GM18873 (cell line): ENCODE results near the gene SWSAP1.
"Not testable (repeated sequence)": the region's sequence is repeated elsewhere in the genome, so short reads cannot be mapped to it uniquely, and the experiment has no call there.

ENCODE experiments used
- ATAC-seq: cut with Tn5 transposase; IDR thresholded peaks from one replicate; pipeline ENCODE4 v1.9.1; 2021; ENCODE audit warnings: mild to moderate bottlenecking, moderate library complexity, moderate number of reproducible peaks; ENCODE audit not compliant: unreplicated experiment, low FRiP score

The SWSAP1 gene

DNA sequence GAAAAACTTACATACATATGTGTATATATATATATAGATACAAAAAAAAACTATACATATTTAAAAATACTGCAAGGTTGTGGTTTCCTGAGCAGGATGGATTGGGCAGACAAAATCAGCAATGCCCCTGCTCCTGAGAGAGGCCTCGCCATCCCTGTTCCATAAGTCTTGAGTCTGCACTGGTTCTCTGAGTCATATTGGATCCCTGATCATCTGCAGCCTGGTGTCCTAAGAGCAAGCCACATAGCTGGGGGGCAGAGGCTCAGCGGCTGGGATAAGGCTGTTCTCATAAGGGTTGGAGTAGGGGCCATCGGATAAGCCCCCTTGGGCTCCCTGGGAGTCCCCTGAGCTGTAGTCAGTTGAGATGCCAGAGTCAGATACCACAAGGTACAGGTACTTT is 3.3 kb downstream of the SWSAP1 start:
- no peak for ATAC-seq

DNA sequence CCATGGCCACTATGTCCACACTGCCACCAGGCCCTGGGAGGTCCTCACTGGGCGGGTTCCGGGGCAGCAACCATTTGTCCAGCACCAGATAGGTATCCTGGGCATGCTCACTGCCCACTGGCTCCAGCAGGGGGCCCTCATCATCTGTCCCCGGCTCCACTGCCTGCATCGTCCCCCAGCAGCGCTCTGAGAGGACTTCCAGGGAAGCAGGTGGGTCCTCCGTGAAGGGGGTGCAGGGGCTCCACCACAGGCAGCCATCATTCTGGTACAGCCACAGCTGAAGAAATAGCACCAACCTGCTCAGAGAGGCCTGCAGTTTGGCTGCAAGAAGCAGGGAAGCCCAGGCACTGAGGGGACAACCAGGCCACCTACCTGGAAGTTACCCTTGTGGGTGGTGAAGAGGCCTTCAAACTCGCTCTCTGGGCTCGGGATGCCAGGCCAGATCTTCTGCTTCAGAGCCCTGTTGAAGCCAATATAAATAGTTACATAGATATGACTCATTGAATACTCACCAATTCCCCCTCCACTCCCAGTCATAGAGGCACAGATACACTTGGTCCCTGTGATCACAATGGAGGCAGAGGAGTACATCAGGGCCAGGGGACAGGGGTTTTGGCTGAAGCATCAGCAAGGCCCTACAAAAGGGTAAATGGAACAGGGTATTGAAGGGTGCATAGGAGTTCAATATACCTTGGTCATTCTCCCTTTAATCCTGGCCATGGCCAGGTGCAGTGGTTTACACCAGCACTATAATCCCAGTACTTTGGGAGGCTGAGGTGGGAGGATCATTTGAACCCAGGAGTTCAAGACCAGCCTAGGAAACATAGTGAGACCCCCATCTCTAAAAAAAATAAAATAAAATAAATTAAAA is 4.1 kb downstream of the SWSAP1 start:
- ATAC-seq: no peak

DNA sequence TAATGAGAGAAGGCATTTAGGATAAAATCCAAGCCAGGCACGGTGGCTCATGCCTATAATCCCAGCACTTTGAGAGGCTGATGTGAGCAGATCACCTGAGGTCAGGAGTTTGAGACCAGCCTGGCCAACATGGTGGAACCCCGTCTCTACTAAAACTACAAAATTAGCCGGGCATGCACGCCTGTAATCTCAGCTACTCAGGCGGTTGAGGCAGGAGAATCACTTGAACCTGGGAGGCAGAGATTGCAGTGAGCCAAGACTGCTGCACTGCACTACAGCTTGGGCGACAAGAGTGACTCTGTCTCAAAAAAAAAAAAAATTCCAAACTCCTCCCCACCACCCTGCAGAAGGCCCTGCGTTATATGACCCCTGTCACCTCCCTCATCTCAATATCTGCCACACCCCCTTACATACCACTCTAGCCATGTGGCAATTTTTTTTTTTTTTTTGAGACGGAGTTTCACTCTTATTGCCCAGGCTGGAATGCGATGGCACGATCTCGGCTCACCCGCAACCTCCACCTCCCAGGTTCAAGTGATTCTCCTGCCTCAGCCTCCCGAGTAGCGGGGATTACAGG is 4.9 kb downstream of the SWSAP1 start:
- not testable (repeated sequence) for ATAC-seq

DNA sequence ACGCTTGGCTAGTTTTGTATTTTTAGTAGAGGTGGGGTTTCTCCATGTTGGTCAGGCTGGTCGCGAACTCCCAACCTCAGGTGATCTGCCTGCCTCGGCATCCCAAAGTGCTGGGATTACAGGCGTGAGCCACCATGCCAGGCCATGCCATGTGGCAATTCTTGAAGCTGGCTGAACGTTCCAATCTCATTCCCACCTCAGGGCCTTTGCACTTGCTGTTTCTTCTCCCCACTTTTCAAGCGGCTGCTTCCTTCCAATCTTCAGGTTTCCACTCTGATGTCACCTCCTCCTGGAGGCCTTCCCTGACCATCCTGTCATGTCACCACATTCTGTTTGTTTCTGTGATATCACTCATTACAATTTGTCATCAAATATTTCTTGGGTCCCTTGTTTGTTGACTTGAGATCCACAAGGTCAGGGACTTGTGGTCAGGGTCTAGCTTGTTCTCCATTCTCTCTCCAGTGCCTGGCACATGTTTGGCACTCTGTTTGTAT is 5.4 kb downstream of the SWSAP1 start:
- ATAC-seq: no peak

DNA sequence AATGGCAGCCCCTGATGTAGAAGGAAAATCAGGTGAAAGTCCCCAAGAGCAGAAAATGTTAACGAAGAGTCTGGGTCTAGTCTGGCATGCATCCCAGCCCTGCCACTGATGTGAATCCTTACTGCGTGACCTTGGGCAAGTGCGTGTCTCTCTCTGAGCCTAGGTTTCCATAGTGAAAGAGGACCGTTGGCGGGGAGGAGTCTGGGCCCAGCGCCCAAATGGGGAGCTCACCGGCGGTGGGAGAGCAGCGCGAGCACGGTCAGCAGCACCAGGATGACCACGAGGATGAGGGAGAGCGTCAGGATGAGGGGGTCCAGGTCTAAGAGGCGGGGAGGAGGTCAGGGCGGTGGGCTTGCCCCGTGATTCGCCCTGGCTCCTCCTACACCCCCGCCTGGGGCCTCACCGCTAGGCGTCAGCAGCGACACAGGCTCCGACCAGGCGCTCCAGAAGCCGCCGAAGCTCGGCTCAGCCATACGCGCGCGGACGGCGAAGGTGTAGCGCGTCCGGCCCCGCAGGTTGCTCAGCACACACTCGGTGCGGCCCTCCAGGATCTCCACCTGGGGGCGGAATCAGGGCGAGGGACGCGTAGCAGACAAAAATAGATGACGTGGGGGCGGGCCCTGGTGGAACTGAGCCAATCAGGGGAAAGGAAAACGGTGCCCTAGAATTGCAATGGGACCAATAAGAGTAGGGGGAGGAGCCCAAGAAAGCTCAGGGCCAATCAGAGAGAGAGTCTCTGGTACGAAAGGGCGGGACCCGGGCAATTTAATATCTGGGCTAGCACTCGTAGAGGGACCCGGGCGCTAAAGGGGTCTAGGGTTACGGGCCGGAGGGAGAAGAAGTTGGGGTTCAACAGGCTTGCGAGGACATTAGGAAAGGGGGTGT is 6.4 kb downstream of the SWSAP1 start:
- peak; percentile 79 for ATAC-seq

DNA sequence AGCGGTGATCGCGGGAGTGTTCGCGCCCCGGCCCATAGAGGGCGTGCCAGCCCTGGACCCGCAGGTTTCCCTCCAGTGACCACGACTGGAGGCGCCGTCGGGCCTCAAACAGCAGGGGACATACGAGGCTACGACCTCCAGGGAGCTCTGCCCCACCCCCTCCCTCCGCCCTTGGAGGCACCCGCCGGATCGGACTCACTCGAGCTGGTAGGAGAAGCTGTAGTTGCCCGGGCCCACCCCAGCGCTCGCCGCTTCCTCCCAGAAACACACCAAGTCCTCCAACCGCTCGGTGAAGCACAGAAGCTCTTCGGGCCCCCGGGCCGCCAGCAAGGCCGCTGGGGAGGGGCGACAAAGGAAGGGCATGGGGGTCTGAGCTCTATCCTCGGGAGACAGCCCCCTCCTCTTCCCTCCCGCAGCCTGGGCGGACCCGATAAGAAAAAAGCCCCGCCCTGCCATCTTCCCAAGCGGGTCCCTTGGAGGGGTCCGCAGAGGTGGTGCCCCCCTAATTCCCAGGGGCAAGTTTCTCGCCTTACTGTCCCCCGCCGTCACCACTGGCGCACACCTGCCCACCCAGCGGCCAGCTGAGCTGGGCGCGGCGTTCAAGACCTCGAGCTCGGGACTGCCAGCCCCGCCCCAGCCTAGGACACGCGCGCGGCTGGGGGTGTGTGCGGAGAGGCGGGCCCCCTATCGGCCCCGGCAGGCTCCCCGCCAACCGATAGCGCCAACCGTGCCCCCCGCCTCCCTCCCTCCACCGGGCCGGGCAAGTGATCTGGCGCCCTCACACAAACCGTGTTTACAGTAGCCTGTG is 8.6 kb downstream of the SWSAP1 start:
- no peak for ATAC-seq

DNA sequence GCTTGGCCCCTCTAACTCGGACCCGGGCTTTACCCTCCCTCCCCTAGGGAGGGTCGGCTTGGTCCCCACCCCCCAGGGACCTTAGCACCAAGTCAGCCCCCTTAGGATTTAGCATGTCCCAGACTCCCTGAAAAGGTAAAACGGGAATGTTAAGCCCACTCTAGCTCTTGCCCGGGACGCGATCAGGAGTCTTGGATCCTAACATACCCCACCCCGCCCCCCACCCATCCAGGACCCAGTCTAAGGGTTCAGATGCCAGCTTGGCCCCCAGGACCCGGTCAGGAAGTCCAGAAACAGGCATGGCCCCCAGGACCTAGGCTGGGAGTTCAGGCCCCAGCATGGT is 9.2 kb downstream of the SWSAP1 start:
- no peak for ATAC-seq

DNA sequence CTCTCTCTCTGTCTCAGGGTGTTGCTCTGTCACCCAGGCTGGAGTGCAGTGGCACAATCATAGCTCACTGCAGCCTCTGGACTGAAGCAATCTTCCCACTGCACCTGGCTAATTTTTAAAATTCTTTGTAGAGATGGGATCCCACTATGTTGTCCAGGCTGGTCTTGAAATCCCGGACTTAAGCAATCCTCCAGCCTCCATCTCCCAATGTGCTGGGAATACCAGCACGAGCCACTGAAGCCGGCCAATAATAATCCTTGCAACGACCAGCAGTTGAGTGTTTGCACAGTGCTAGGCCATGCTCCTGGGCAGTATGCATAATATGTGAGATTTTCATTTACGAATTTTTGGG is 10.3 kb downstream of the SWSAP1 start:
- ATAC-seq: no peak

DNA sequence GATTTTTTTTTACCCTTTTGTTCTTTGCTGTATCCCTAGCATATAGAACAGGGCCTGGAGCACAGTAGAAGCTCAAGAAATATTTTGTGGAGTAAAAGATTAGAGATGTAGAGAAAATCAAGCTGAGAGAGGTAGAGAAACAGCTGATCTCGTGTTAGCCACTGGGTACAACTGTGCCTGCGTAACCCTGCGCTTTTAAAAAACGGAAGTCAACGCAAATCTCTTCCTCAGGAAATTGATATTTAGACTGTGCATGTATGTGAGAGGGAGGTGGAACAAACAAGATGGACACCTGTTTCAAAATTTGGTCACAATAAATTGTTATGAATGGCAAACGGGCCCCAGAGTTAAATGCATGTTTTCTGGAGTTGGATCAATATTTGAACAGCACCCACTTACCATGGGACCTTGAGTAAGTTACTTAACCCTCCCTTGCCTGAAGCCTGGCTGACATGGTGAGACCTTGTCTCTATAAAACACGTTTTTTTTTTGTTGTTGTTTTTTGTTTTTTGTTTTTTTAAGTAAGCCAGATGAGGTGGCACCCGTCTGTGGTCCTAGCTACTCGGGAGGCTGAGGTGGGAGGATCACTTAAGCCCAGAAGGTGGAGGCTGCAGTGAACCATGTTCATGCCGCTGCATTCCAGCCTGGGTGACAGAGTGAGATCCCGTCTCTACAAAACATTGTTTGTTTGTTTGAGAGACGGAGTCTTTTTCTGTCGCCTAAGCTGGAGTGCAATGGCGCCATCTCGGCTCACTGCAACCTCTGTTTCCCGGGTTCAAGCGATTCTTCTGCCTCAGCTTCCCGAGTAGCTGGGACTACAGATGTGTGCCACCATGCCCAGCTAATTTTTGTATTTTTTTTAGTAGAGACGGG is 12.9 kb downstream of the SWSAP1 start:
- ATAC-seq: no peak

DNA sequence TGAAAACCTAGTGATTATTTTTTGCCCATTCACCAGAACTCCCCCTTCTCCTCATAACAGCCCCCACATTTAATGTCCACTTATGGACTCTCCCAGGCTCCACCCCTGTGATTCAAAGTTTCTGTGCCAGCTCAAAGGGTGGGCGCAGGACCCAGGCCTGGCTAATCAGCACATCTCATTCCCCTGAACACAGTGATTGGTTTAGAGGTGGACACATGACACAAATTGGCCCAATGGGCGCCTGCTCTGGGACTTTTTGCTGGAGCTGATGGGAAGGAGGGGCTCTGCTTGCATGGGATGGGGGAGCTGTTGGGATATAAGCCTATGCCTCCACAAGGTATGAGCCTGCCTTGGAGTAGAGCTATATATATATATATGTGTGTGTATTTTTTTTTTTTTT is 15.9 kb downstream of the SWSAP1 start:
- no peak for ATAC-seq

DNA sequence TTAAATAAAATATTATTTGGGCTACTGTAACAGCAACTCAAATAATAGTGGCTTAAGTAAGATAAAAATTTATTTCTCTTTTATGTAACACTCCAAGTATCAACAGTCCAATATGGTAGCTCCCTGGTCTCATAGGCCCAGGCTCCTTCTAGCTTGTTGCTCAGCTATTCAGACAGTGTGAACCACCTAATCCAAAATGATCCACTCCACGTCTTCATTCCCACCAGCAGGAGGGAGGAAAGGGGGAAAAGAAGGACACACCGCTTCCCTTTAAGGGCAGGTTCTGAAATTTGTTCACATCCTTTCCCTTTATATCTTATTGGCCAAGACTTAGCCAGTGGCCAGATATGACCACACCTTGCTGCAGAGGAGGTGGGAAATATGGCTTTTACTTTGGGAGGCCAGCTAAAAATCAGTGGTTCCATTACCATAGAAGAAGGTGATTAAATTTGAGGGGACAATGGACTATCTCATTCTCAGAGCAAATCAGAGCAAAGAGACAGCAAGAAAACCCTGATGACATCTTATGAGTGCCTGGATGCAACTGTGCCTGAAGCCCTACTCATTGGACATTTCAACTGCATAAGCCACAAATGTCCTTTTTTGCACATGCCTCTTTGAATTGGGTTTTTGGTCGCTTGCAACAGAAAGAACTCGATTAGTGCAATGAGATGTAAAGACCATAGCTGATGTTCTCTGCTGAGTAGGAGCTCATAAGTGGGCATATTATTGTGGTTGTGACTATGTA is 16.6 kb downstream of the SWSAP1 start:
- ATAC-seq: no peak

DNA sequence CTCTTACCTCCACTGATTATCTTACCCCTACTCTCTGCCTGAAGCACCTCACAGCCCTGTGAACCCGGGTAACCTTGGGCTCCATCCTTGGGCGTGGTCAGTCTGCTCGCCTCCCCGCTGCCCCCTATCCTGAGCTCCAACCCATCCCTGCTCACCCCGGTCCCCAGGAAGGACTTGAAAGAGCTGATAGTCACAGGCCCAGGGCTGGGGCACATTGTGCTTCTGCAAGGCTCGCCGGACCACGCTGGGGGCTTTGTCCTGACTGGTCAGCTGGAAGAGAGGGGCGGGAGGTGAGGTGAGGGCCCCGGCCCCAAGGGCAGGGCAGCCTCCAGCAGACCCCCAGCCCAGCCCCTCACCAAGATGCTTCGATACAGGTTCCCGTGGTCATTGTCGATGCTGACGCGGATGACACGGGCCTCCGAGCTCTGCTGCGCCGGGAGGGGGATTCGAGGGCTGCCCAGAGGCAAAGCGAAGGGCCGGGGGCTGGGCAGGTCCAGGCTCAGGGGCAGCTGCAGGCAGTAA is 22.7 kb downstream of the SWSAP1 start:
- no peak for ATAC-seq

DNA sequence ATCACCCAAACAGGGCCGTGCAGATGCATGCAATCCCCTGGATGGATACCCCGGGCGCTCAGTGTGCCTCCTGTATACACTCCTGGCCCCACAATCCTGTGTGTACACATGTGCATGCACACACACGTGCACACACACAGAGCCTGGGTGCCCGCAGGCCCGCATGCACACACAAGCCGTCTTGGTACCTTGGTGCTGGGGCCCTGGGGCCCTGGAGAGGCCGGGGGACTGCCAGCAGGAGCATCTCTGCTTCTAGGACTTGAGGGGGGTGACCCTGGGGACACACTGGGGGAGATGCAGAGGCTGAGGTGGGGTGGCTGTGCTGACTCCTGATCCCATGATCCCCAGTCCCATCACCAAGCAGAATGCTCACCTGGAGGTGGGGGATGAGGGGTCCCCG is 25.2 kb downstream of the SWSAP1 start:
- ATAC-seq: no peak

DNA sequence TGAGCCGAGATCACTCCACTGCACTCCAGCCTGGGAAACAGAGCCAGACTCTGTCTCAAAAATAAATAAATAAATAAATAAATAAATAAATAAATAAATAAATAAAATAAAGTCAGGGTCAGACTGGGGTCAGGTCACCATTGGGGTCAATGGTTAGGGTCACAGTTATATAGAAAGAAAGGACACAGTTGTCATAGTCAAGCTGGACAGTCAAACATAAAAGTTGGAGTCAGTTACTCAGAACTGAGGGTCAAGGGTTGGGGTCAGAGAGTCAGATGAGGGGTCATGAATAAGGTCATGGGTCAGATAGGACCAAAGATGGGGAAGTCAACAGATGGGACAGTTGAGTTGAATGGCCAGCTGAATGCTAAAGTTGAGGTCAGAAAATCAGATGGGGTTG is 26.3 kb downstream of the SWSAP1 start:
- ATAC-seq: no peak

DNA sequence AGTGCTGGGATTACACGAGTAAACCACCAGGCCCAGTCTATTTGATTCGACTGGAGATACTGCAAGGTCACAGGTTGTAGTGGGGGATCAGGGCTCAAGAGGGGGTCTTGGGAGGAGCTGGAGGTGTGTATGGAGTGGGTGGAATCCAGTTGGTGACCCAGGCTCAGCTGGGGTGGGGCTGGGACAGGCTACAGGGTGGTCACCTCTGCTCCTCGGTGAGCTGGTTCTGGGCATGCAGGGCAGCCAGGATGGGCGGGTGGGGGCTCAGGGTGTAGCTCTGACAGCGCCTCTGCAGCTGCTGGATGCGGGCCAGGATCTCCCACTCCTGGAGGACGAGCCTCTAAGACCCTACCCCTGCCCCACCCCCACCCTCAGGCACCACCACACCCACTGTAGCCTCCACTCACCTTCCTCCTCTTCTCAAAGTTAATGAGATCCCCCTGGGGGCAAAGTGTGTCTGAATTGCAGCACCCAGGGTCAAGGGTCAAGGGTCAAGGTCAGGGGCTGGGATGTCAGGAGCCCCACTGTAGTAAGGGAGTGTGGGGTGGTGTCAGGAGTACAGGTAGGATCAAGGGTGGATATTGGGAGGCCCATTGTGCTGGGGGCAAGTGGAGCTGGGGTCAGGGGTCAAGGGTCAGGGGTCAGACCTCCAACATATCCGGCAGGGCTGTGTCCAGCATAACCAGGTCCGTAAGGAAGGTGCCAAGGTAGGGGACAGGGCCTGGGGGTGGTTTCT is 27.5 kb downstream of the SWSAP1 start:
- ATAC-seq: no peak

DNA sequence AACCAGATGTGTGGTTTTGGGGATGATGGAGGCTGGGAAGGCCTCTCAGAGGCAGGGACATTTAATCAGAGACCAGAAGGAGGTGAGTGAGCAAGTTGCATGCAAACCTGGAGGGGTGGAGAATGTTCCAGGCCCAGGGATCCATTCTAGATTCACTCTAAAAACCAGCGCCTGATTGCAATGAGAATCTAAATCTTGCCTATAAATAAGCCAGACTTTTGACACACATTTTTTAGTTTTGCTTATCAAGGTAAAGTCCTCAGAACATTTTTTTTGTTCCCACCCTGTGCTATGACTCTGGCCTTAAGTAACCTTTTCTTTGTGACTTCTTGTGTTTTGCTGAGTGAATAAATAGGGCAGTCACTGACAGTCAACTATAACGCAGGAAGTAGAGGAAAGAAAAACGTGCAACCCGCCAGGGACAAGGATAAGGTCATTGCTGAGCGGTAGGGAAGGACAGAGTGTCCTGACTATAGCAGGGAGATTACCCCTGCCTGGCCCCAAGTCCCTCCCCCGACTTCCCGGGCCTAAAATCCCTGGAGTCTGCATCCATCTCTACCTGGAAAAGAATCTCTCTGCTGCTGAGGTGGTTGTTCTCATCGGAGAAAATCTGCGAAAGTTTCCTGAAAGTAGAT is 30.2 kb downstream of the SWSAP1 start:
- ATAC-seq: no peak

DNA sequence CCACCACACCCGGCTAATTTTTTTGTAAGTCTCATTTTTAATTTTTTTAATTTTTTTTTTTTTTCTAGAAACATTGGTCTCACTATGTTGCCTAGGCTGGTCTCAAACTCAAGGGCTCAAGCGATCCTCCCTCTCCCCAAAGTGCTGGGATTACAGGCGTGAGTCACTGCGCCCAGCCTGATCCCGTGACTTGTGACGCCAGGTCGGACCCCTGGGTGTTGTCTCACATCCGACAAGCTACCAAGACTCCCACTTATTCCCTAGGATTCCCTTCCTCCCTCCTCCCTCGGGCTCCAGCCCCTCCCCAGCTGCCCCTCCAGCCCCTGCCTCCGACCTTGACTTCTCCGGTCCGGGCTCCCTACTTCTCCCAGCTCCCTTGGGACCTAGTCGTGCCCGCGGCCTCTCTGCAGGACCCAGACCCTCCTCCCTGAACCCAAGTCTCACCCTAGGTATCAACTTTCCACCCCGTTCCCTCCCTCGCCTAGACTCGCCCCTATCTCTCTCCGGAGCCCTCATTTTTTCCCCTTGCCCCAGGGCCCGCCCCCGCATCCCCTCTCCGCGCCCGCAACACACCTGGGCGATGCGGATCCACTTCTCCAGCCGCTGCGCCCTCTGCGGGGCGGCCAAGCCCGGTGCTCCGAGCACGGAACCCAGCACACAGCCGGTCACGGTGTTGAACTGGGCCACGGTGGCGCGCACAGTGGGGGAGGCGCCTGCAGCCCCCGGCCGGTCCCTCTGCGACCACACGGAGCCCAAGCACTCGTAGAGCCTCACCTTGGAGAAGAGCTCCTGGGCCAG is 31.6 kb downstream of the SWSAP1 start:
- ATAC-seq: no peak
